Gastroesophageal sphincter (tissue), 3 donors: ENCODE results near the gene NANOGP8.

Source experiments
- CTCF ChIP-seq, 4 experiments: fragments of 200-600 bp in 2 of 4; fragments of 450-650 bp in 2 of 4; sonication (generic) in 1 of 4; IDR thresholded peaks; one replicate each; pipeline ENCODE4 v1.5.1; 2017 to 2019; ENCODE audit warnings: antibody characterized with exemption in 4 of 4, mild to moderate bottlenecking in 2 of 4, moderate library complexity in 2 of 4
- POLR2A ChIP-seq, 2 donors: fragments of 450-650 bp; IDR thresholded peaks; one replicate each; pipeline ENCODE4 v1.6.1; 2017; ENCODE audit warnings: antibody characterized with exemption in 2 of 2, mild to moderate bottlenecking in 2 of 2, moderate library complexity in 1 of 2
- POLR2AphosphoS5 ChIP-seq: sonication (generic); formaldehyde crosslinking; IDR thresholded peaks from one replicate; pipeline ENCODE4 v1.6.1; 2017; ENCODE audit warnings: antibody characterized with exemption

GRCh38 chr15:35118960-35119359 is 33.9 kb upstream of the NANOGP8 start:
- TF ChIP-seq CTCF (IDR thresholded peaks at IDR 0.05) (no peak), POLR2A (IDR thresholded peaks at IDR 0.05) (no peak), POLR2AphosphoS5 (no peak)
